Measurements from ENCODE around the gene SRSF1.

GRCh38 chr17:58051468-58051867 is 44.4 kb upstream of the SRSF1 start:
- no peak for TF ChIP-seq CTCF (conservative IDR thresholded peaks at IDR 0.05; ENCODE audit: low read length)
- TF ChIP-seq EZH2phosphoT487 (IDR thresholded peaks at IDR 0.05; ENCODE audit: borderline replicate concordance): no peak
